Spleen (tissue), 7 donors: ENCODE measurements around the gene BAZ1B.

Source experiments
- CTCF ChIP-seq, 11 experiments: fragments of 200-600 bp in 7 of 11; fragments of 450-650 bp in 4 of 11; sonication (generic) in 4 of 11; IDR thresholded peaks in 8 of 11; conservative IDR thresholded peaks in 3 of 11; 1 replicate in 7 of 11; 2 replicates in 4 of 11; pipeline versions ENCODE4 v1.4.0 to v1.8.0; 2016 to 2021; ENCODE audit warnings: antibody characterized with exemption in 11 of 11, inconsistent platforms in 4 of 11, mild to moderate bottlenecking in 1 of 11
- POLR2A ChIP-seq, 3 donors: fragments of 450-650 bp; IDR thresholded peaks; one replicate each; pipeline ENCODE4 v1.5.1; 2017; ENCODE audit warnings: antibody characterized with exemption in 3 of 3, mild to moderate bottlenecking in 1 of 3
- donor health status: DM: no; HTN: no; CAD: no; lungs with moderate emphysema.
- donor health status: DM: no; HTN: no; CAD: no.
- donor health status: DM: no; HTN: no; CAD: no.

GRCh38 chr7:73487486-73487885, 34.6 kb downstream of the BAZ1B start:
- no peak for TF ChIP-seq POLR2A (IDR thresholded peaks at IDR 0.05)
- TF ChIP-seq CTCF (IDR thresholded peaks at IDR 0.05 in 8 of 11, conservative IDR thresholded peaks at IDR 0.05 in 3 of 11): no peak
